GM18868 (cell line): Measurements from ENCODE around the gene GSN.

Experiments used
- ATAC-seq: cut with Tn5 transposase; IDR thresholded peaks from one replicate; pipeline ENCODE4 v1.9.1; 2021; ENCODE audit warnings: mild to moderate bottlenecking, moderate library complexity; ENCODE audit not compliant: unreplicated experiment

GSN gene

GRCh38 chr9:121368745-121369144 lies 100.8 kb downstream of the GSN start:
- ATAC-seq: no peak

GRCh38 chr9:121369595-121370265 lies 101.8 kb downstream of the GSN start, which contains the start of gene STOM:
Gene STOM, minus strand, starts transcription at chr9:121370250. Its CDS starts 63 bp downstream, at chr9:121370187.
- ATAC-seq: peak; percentile 56

DNA sequence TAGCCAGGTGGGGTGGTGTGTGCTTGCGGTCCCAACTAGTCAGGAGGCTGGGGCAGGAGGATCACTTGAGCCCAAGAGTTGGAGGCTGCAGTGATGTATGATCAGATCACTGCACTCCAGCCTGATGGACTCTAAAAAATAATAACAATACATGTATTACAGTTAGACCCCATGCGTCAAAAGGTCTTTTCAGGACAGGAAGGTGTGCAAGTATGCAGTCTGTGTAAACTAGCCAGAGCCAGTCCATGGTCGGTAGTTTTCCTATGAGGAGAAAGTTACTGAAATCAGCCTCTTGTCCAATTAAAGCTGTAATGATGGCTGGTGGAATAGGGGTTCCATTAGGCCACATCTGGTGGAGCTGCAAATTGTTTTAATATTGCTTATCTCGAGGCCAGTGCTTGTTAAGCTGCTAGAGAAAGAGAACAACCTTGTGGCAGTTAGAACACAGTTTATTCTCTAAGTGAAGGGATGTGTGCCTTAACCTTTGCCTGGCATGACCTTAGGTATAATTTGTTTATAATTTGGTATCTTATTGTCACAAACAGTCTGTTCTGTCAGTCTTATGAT lies 103.6 kb downstream of the GSN start:
- no peak for ATAC-seq

DNA sequence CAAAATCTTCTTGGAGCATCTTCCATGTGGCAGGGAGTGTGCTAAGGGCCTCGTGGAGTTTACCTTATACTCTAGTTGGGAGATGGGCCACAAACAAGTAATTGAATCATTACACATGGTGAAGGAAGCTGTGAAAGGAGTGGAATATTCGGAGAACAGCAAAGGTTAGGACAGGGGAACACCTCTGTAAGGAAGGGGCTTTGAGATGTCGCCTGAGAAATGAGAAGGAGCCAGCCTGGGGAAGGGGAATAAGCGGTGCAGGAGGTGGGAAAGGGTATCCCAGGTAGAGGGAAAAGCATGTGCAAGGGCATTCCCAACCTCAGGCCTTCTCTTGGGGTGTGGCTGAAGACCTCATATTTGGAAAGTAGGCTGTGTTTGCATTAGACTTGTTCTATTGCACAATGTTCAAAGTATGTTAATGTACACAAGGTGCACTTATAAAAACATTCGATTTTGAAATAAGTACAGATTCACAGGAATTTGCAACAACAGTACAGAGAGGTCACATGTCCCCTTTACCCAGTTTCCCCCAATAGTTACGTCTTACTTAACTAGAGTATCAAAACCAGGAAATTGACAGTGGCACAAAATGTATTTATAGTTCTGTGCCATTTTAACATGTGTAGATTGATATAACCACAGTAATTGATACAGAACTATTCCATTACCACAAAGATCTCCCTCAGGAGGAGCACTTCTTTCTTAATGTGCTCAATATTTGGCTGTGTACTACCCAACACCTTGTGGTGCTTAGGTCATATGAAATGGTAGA lies 104.5 kb downstream of the GSN start:
- no peak for ATAC-seq

DNA sequence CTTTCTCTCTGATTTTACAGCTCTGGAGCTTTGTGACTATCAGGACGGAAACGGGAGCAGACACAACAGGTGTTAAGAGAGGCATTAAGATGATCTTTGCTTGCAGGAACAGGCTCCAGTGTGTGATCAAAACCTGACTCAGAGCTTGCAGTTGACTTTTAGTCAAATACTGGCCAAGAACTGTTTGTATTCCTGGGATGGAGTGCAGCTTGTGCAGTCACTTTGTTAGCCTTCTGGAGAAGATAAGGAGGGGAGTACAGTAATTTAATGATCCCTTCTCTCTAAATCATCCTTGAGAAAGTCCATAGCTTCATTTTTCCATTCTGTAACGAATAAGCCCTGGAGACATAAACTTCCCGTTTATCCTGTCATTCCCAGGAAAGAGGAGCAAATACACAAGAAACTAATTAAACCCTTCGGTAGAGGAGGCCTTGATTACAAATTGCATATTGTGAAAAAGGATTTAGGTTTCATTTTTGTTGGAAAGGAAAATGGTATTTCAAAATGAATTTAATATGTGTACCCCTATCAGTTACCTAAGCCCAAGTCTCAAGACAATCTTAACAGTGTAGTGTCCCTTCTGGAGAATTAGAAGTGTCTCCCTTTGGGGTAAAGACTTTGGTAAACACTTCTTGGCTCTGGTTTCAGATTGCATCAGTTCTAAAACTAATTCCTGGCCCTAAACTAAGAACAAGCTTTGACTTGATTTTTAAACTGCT lies 105.2 kb downstream of the GSN start:
- ATAC-seq: no peak

GRCh38 chr9:121376214-121376830 lies 108.4 kb downstream of the GSN start:
- no peak for ATAC-seq

- ATAC-seq: no peak
These were observed 112.9 kb downstream of the GSN start for GRCh38 chr9:121380846-121381245.
